NCI-H345 (cell line): ENCODE data around the gene FGF12.

Experiments used
- DNase-seq: peaks from one replicate; lab custom pipeline; 2025; lab: John Stamatoyannopoulos, UW

The FGF12 gene

GRCh38 chr3:192186498-192186897 is 540.8 kb downstream of the FGF12 start:
- DNase-seq: no peak

GRCh38 chr3:192186045-192186444 is 541.3 kb downstream of the FGF12 start:
- no peak for DNase-seq

- peak; percentile 29 for DNase-seq
These were observed 544.2 kb downstream of the FGF12 start for GRCh38 chr3:192183109-192183508.

DNA sequence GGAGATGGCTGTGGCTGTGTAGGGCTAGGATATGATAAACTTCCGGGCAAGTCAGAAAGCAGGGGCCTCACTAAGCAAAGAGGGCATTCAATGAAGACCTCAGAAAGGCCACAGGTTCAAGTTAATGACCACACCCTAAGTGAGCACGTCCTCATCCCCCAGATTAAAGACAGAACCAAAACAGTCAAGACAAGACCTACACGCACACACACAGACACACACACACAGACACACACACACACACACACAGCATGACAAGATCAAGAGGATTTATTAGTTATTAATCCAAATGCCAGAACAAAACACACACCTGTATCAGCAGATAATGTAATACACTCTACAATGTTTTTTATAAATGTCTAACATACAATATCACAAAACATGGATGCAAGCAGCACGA is 546.2 kb downstream of the FGF12 start:
- DNase-seq: no peak

GRCh38 chr3:192177383-192177782 is 550.0 kb downstream of the FGF12 start:
- no peak for DNase-seq

GRCh38 chr3:192174283-192174682 is 553.1 kb downstream of the FGF12 start:
- DNase-seq: no peak

DNA sequence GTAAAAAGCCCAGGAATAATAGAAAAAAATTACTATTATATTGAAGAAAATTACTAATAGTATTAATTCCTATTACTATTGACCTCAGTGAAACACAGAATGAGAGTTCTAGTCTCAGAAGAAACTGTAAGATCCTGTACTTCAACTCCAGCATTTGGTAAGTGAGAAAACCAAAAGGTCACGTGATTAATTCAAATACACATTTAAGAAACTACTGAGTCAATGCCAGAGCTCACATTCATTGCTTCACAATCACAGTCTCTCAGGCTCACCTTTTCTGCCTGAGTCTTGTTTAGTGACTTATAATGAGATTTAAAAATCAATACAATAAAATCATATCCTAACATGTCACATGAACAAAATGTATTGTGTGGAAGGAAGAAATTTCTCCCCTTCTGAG is 556.1 kb downstream of the FGF12 start:
- DNase-seq: no peak

DNA sequence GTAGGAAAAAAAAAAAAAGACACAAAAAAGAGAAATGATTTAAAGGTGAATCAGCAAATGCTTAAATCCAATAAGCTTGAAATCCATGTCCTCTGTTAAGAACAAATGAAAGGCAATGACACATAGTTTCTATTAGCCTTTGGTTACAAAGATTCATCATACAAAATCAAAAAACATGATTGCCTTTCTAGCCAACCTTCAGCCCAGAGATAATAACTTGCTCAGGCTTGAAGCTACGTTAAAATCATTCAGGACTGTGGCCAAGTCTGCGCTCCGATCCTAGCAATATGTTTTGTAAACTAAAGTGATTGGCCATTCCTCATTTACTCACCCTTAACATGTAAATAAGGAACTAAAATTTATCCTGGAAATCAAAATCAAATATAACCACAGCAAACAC is 556.7 kb downstream of the FGF12 start:
- no peak for DNase-seq

- no peak for DNase-seq
These were observed 557.3 kb downstream of the FGF12 start for GRCh38 chr3:192170031-192170430.

DNA sequence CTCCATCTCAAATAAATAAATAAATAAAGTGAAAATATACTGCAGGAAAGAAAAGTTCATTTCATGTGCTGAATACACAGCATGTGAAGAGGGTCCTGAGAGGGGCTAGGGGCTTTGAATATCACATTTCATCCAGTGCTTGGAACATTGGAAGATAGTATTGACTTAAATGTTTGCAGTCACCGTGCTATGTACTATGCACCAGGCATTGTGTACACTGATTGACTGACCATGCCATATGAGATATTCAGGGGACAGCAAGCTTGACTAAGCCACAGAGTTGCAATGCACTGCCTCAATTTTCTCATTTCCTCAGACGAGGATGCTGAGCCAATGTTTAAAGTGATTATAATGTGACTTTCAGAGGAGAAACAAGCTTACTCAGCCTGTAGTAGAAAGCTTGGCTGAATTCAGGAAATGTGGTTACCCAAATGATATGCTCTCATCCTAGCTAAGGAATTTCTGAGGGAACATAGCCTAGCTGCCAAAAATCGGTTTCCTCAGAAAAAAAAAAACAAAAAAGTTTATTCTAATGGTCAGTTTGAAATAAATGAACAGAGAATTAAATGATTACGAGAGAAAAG is 557.9 kb downstream of the FGF12 start:
- no peak for DNase-seq

DNA sequence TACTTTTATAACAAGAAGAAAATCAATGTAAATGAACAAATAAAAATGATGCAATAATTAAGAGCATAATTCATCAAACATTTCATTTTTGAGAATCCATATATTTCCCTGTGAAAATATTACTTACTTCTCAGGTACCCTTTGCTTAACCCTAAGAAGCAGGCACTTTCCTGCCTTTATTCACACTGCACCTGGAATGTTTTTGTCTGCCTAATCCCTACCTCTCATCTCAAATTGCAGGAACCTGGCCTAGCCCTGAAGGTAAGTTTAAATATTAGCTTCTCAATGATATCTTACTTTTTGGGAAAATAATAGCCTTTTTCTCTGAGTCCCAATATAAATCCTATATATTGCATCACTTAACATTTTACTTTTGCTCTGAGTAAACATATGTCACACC is 559.1 kb downstream of the FGF12 start:
- no peak for DNase-seq

DNA sequence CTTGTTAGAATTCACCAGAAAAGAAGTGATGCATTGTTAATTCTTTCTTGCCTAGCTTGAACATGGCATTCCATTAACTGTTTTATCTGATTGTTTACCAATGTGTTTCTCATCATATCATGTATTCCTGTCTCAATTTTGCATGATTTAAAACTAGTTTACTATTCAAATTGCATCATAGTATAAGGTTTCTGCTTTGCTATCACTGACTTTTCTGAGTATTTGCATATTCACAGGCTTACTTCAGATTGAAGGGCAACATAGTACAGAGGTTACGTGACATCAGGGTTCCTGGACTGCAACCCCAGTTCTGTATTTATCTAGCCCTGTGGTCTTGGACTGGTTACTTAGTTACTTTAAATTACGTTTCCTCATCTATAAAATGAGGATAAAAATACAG is 561.8 kb downstream of the FGF12 start:
- DNase-seq: no peak

DNA sequence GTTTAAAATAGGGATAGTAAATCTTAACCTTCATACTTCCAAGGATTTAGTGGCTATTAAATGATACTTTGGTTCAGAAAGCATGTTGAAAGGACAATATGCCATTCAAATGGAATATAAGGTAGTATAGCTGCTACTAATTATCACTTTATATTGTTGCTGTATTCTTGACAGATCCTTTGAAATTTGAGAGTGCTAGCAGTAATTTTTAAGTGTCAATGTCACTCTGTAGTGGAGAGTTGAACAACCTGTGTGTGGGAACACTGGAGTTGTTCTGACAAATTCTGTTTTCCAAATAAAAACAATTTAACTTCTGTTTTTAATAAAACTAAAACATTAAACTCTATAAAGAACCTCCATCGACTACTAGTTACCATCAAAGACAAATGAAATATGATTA is 565.7 kb downstream of the FGF12 start:
- DNase-seq: no peak

- no peak for DNase-seq
These were observed 571.0 kb downstream of the FGF12 start for GRCh38 chr3:192156382-192156781.

- DNase-seq: no peak
These were observed 572.1 kb downstream of the FGF12 start for GRCh38 chr3:192155194-192155593.

GRCh38 chr3:192133271-192133670 is 594.1 kb downstream of the FGF12 start:
- DNase-seq: no peak

GRCh38 chr3:192130534-192131132 is 596.7 kb downstream of the FGF12 start:
- DNase-seq: peak; percentile 62

GRCh38 chr3:192129586-192129985 is 597.8 kb downstream of the FGF12 start:
- no peak for DNase-seq

DNA sequence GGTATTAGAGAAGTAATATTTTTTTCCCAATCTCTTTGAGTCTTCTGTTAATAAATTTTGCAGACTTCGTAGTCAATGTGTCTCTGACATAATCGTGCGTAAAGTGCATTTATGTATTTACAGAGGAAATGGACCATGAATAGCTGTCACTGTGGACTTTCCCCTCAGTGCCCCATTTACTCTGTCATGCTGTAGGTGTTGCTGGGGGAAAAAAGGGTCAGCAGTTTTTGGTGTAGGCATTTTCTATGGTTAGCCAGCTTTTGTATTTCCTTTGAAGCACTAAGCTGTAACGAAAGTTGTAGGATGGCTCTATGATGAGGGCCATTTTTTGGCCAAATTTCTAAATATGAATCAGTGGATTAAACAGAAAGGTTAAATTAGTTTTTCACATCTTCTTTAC is 598.4 kb downstream of the FGF12 start:
- peak; percentile 67 for DNase-seq

DNA sequence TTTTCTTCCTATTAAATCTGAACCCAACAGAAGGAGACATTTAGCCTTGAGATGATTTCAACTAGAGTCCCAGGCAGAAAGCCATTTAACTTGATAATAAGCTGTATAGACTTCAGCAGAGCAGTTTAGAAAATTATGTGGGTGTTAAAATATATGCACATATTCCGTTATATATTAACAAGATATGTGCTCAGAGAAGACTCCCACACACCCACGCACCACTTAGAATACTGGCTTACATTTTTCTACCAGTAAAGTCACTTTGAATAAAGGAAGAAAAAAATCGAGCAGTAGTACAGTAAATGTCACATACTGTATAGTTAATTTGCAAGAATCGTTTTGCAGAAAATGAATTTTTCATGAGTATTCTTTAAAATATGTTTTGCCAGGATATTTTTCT is 599.3 kb downstream of the FGF12 start:
- DNase-seq: no peak

GRCh38 chr3:192122832-192123594 is 604.3 kb downstream of the FGF12 start:
- no peak for DNase-seq

DNA sequence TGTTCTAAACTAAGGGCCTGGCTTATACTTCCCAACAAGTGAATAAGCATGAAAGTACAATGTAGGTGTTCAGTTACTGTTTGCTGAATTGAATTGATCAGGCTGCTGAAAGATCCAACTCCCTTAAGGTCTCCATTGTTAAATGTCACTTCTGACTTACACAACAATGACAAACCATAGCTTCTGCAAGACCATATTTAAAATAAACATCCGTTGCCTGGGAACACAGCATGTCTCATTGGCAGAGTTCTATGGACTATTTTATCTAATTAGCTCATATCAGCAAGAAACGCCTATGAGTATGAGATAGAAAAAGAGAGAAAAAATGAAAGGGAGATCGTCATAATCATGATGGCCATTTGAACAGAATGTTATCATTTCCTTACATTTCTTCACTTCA is 605.4 kb downstream of the FGF12 start:
- DNase-seq: peak; percentile 78

DNA sequence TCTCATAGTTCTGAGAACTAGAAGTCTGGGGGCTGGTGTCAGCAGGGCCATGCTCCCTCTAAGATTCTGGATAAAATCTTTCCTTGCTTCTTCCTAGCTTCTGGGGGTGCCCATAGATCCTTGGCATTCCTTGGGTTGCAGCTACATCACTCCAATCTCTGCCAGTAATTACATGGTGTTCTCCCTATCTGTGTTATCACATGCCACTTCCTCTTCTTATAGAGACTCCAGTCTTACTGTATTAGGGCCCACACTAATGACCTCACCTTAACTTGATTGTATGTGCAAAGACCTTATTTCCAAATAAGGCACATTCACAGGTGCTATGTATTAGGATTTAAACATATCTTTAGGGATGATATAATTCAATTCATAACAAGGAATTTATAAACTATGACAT is 618.5 kb downstream of the FGF12 start:
- DNase-seq: no peak

- DNase-seq: no peak
These were observed 620.8 kb downstream of the FGF12 start for GRCh38 chr3:192106543-192106942.
